GM19455 (cell line): Measurements from ENCODE around the gene MOCOS.

Experiments used
- ATAC-seq: cut with Tn5 transposase; IDR thresholded peaks from one replicate; pipeline ENCODE4 v1.9.1; 2021; ENCODE audit not compliant: unreplicated experiment

The MOCOS gene

DNA sequence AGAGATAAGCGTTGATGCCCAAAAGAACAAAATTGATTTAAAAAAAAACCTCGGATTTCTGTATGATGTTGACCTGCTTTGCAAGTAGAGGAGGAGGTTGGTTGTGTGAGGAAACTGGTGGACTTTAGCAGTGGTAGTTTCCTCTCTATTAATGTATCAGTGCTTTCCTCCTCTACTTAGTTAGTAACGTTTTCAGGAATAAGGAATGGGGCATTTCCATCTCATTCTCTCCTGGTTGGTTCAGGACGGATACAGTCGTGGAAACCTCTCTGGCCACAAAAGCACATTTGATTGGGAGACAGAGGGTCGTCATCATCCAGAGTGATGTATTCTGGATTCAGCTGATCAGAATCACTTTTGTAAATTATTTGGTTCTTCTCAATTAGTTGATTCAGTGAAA, 111.7 kb downstream of the MOCOS start:
- no peak for ATAC-seq

GRCh38 chr18:36300211-36300610, 112.9 kb downstream of the MOCOS start:
- ATAC-seq, result no peak

GRCh38 chr18:36301884-36302283, 114.6 kb downstream of the MOCOS start:
- no peak for ATAC-seq

DNA sequence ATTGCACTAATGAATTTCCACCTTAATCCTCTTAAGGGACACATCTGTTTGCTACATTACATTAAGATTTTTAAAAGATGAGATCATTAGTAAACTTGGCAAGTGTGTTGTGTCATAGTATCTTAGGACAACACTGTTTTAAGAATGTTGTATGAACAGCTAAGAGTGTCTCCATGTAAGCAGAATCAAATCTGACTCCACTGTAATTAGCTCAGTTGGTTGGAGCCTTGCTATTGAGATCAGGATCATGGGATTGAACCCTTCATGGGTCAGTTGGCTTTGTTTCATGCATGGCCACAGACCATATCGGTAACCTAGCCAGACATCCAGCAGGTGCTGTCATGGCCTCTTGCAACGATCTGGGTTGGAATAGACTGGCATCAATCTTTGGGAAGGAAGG, 115.4 kb downstream of the MOCOS start:
- no peak for ATAC-seq

DNA sequence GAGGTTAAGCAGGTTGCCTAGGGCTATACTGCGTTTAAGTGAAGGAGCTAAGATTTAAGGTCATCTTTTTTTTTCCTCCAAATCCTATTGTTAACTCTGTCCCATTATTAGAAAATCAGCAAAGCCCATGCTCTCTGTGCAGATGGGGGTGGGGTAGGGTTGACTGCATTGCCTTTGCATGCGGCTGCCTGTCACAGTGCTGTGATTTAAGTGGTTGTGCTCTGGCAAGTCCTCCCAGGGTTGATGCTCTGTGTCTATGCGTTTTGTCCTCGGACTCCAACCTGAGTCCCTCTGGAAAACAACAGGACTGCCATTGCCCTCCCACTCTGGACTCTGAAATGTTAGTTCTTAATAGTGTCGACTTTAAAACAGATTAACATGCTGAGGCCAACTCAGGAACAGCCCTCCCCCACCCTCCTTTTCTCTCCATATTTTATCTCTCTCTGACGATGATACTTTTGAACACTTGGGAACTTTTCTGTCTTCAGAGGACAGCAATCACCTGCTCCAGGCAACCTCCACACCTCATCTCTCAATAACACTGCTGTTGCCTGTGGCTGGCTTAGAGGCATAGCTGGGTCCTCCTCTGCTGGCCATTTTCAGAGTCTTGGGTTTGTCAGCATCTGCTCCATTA, 116.0 kb downstream of the MOCOS start:
- no peak for ATAC-seq

DNA sequence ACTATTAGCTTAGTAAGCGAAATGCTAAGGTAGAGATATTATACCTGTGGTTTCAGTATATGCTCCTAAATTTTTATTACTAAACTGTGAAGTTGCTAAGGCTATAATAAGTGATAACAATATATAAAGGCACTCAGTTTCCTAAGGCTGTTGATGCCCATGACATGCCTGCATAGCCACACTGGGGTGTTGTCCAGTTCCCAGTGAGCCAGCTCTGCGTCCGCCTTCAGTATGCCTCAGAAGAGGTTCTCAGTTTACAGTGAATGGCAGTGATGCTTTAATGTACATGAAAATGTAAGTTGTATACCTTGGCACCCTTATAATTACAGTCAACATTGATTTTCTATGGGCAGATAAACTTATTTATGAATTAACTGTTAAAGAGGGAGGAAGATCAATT, 117.4 kb downstream of the MOCOS start:
- ATAC-seq, result no peak

DNA sequence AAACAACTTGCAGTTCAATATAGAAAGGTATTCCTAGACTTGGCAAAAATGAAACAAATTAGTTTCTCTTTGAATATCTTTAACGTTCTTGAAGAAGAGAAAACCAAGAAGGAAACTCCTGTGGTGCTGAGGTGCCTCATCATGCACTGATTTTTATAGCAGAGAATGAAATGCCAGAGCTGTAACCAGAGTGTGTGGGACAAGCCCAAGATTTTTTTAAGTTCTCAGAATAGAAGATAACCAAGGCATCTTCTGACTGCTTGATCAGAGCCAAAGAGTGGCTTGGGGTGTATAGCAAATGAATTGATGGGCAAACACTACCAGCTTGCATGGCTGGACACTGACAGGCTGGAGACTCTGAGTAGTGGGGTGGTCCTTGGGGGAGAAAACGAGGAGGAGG, 118.1 kb downstream of the MOCOS start:
- ATAC-seq, result no peak

DNA sequence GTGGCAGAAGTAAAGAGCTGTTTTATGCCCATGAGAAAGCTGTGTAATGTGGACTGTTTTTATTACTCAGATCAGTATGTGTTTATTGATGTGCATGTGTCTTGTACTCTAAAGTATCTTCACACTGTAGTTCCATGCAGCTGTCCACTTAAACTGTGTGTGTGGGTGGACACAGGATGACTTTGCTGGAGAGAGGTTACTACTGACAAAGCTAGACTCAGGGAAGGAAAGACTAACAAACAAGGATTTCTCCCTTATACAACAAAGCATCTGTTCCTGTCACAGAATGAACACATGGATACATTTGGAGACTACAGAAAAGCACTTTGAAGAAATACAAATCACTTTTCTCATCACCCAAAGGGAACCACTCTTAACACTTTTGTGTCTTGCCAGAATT, 120.2 kb downstream of the MOCOS start:
- no peak for ATAC-seq

DNA sequence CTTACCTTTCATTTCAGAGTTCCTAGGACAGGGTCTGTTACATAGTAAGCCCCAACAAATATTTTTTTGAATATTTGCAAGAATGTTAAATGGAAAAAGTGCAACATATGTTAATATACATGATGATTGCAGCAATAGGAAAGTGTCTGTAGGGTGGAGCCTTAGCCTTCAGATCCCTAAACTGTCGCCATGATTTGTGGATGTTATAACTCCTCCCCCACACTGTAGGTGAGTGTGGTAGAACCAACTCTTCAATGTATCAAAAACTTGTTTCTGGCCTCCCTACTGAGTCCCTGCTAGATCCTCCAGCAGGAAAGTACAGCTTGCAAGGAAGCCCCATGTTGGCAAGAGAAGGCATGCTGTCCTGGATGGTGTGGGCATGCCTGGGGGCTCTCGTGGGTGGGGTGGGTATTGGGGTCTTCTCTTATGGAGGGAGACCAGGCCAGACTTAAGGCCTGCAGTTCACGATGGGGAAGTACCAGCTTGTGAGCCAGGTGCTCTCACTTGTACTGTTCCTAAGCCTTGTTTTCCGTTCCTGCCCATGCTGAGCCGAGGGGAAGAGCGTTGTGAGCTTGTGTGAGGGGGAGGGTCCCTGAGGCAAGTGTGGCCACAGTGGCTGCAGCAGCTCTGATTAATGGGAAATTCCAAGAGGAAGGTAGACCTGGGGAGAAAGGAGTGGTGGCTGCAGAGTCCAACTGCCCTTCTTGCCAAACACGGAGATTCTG, 121.6 kb downstream of the MOCOS start:
- ATAC-seq, result no peak

DNA sequence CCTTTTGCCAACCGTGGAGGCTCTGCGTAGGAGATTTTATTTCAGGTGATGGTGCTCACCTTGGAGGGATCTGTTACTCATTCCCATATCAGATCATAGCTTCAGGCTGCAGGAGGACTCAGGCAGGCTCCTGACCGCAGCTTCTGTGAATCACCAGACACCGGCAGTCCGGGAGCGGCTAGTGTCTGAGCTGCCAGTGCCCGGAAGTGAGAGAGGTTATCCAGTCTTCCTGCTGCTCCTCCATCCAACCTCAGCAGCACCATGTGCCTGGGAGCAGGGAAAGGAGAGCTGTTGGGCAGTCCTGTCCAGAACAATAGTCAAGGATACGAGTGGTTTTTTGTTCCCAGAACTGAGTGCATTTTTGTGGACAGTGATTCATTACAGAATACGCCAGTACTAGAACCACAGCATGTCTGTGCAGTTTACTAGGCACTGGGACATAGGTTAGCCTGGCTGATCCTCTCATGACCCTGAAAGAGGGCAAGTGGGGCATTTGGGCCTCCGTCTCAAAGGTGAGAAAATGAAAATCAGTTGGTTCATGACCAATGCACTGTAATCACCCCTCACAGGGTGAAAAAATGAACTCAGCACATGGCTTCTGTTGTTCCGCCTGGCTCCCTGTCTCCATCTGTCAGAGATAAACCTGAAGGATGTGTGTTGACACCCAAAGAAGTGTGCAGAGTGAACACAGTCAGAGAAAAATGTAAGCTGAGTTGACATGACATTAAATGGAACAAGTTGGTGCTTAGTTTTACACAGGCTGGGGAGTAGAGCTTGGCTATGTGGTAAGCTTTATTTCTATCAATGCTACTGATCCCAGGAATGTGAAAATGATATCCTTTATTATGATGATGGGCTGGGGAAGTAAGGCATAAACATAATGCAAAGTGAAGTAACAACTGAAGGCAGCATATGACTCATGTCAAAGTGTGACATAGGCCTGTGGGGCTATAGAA, 122.4 kb downstream of the MOCOS start:
- no peak for ATAC-seq

DNA sequence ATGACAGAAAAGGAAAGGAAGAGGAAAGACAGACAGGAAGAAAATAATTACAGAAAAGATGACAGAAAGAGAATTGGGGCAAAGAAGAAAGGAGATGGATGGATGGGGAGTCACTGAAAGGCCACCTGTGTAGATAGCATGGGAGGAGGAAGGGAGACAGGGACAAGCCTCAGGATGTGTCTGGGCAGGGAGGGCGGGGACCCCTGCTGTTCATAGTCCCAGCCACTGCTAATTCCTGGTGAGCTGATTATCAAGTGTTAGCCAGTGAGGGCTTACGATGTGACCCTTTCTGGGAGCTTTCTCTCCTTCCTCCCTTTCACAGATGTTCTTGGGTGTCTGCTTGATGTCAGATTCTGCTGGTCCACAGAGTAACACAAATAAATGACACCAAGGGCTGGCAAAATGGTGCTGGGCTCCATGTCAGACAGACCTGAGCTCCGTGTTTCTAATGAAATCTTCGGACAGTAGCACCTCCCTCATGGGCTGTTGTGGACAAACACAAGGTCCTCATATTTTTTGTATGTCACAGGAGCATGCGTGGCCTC, 123.8 kb downstream of the MOCOS start:
- no peak for ATAC-seq

DNA sequence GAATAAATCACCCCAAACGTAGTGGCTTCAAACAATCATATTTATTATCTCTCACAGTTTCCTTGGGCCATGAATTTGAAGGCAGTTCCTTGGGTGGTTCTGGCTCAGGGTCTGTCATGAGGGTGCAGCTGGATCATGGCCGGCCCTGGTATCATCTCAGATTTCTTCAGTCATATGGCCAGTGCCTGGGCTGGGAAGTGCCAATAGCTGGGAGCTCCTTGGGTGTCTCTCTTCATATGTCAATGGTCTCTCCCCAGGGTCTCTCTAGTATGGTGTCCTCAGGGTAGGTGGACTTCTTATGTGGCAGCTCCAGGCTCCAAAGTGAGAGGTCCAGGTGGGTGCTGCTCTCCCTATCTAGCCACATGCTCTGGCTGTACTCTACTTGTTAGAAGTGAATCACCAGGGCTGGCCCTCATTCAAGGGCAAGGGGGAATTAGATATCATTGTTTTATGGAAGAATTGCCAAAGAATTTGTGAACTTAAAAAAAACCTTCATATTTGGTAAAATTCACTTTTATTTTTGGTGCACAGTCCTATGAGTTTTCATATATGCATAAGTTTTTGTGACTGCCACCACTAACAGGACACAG, 125.6 kb downstream of the MOCOS start:
- no peak for ATAC-seq

DNA sequence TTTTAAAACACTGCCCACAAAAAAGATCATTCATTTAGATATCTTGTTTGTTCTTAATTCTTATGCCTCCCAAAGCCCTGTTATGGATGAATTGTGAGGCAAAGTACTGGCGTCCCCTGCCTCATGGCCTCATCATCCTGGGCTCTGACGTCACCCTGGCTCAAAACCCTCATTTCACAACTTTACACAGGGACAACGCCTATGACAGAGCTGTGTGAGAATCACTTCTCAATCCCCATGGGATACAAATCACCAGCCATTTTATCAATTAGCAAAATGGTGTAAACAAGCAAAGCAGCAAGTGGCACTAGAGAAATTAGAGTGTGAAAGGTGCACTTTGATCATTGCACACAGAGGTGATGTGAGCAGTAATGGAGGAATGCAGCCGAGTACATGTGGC, 126.8 kb downstream of the MOCOS start:
- no peak for ATAC-seq

DNA sequence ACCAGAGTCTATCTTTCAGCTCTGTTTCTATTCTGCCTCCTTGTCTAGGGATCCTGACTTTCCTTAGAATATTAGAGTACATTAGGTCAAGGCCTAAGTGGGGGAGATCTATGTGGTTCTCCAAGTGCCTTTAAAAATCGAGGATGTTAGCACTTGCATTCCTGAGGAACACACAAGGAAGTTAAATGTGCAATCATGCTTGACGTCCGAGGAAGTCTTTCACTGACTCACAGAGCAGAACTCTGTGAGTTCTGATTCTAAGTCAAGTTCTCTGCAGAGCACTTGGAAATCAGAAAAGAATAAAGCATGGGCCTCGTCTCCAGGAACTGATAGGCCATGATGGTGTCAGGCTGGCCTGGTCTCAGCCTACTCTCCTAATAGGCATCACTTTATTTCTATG, 127.5 kb downstream of the MOCOS start:
- no peak for ATAC-seq

DNA sequence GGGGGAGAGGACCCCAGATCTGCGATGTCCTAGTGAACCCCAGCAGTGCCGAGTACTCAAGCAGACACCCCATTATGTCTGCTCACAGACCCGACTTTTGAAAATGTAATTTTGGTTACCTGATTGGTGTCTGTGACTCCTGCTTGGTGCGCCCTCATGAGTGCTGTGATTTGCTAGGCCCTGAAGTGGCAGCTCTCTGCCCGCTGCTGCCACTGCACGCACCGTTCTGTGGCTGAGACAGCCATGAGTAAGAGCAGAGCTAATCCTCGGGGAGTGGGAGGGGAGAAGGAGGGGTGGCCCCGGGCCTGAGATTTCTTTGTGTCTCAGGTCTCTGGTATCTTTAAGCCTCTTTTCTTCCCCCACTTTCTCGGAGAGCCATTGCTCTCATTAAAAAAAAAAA, 128.4 kb downstream of the MOCOS start:
- ATAC-seq, result no peak

GRCh38 chr18:36316246-36316645, 128.9 kb downstream of the MOCOS start:
- no peak for ATAC-seq
